NOMO-1 (cell line): ENCODE measurements around the gene HEXD.

Source experiments
- DNase-seq, 2 experiments: peaks; one replicate each; lab custom pipeline; 2025; ENCODE audit not compliant: unreplicated experiment in 2 of 2; lab: John Stamatoyannopoulos, UW

The HEXD gene

DNA sequence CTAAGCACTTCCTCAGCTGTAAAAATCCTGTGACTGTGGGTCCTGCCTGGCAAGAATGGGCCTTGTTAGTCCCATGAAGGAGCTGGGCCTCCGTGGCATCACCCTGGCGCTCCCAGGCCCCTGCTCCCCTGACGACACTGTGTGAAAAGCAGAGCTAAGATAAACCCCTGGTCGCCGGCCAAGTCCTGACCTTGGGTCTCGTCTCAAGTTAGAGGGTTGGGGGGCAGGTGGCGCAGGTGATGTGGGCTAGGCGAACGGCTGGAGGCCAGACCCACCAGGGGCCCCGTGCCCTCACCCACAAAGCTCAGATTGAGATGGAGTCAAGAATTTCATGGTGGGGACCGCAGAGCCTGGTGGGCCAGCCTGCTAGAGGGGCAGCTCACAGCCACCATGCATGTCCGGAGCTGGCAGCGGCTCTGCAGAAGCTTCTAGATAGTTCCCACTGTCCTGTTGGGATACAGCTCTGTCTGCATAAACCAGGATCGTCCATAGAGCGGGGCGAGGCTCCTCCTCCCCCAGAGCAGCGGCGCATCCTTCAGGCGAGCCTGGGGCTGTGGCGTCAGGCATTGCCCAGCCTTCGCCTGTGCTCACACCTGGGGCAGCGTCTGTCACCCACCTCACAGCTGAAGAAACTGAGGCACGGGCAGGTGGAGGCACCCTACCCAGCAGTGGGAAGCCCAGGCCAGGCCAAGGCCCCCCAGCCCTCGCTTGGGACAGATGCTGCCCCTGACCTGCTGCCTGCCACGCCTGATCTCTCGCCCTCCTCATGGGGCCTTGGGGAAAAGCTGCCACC is 20.4 kb downstream of the HEXD start:
- DNase-seq = no peak

DNA sequence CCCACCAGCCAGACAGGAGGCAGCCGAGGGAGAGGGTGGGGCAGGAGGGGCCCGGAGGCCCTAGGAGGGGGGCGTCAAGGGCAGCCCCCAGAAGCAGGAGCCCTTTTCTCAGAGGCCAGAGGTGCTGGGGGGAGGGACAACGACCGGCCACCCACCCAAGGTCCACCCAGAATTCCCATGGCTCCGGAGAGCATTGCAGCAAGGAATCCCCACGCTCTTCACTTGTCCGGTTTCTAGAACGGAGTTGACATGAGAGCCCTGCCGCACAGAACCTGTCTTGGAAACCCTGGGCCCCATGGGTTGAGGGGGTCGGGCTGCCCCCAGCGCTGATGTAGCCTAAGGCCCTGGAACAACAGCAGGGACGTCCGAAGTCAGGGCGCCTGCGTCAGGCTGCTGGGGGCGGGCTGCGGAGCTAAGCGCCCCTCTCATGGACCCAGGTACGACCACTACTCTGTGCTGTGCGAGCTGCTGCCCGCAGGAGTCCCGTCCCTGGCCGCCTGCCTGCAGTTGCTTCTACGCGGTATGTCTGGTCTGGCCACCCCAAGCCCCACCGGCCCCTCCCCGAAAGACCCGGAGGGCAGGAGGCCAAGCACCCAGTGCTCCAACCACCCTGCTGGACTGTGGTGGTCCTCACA is 21.2 kb downstream of the HEXD start:
- no peak for DNase-seq

DNA sequence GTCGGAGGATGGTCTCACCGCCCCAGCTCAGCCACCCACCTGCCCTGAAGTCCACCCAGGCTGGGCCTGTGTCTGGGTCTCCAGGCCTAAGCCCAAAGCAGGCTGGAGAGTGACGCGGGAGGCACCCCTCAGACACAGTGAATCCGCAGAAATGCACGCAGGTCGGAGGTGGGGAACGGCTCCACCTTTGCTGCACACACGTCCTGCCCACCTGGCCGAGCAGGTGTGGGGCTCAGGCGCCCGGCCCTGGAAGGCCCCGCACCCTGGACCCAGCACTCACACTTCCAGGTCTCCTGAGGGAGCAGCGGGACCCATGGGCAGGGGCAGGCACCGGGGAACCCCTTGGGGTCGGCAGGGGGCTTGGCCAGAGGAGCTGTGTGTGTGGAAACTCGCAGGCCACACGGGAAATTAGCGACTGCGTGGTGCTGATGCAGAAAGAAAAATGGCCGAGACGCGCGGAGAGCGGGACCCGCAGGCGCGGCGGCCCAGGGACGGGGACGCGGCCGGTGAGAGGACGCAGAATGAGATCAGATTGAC is 21.8 kb downstream of the HEXD start:
- DNase-seq = no peak

DNA sequence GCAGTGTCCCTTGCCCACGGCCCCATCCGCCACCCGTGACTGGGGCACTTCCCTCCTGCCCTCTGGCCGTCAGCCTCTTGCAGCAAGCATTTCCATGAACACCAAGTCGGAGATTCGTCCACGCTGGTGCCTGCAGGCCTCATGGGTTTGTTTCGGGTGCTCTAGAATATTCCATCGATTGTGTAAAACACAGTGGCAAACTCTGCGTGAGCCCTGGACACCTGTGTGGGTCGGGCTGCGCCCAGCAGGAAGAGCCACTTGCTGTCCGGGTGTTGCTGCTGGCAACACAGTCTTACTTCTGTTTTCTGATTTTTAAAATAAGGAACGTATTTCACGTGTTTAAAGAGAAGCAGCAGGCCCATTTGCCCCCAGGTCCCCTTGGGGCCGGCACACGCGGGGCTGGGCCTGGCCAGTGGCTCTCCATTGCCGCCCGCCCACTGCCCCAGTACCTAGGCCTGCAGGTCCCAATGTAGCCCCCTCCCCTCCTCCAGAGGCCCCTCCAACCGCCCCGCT is 22.4 kb downstream of the HEXD start:
- peak; percentile 43 to 63 for DNase-seq

DNA sequence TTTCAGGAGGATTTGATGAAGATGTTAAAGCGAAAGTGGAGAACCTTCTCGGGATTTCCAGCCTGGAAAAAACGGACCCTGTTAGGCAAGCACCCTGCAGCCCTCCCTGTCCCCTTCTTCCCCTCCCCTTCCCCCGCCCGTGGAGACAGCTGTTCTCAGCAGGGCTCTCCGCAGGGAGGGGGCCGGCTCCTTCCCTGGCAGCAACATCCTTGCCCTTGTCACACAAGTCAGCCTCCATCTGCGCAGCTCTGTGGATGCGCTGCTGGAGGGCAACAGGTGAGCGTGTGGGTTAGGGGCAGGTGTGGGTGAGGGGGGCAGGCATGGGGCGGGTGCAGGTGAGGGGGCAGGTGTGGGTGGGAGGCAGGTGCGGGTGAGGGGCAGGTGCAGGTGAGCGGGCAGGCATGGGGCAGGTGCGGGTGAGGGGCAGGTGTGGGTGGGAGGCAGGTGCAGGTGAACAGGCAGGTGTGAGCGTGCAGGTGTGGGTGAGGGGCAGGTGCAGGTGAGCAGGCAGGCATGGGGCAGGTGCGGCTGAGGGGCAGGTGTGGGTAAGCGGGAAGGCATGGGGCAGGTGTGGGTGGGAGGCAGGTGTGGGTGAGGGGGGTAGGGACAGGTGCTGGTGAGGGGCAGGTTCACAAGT is 23.0 kb downstream of the HEXD start:
- DNase-seq = peak in 1 of 2 experiments; percentile 43

DNA sequence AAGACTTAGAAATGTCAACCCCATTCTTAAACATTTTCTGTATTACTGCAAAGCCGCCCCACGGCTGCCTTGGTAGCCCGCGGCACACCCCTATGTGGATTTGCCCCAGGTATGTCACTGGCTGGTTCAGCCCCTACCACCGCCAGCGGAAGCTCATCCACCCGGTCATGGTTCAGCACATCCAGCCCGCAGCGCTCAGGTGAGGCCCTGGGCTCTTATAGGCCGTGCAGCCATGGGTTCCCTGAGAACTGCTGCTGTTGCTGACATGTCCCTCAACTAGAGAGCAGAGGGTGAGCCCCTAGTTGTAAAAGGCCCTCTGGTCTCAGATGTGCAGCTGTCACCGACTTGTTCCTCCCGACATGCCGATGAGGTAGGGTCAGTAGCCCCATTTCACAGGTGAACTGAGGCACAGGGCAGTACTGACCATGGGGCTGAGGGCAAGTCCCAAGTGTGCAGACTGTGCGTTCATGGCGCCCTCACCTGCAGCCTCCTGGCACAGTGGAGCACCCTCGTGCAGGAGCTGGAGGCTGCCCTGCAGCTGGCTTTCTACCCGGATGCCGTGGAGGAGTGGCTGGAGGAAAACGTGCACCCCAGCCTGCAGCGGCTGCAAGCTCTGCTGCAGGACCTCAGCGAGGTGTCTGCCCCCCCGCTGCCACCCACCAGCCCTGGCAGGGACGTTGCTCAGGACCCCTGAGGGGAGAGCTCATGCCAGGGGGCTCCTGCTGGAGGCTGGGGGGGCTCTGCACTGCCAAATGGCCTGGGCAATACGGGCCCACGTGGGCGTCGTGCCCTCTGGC is 23.7 kb downstream of the HEXD start:
- DNase-seq = no peak

DNA sequence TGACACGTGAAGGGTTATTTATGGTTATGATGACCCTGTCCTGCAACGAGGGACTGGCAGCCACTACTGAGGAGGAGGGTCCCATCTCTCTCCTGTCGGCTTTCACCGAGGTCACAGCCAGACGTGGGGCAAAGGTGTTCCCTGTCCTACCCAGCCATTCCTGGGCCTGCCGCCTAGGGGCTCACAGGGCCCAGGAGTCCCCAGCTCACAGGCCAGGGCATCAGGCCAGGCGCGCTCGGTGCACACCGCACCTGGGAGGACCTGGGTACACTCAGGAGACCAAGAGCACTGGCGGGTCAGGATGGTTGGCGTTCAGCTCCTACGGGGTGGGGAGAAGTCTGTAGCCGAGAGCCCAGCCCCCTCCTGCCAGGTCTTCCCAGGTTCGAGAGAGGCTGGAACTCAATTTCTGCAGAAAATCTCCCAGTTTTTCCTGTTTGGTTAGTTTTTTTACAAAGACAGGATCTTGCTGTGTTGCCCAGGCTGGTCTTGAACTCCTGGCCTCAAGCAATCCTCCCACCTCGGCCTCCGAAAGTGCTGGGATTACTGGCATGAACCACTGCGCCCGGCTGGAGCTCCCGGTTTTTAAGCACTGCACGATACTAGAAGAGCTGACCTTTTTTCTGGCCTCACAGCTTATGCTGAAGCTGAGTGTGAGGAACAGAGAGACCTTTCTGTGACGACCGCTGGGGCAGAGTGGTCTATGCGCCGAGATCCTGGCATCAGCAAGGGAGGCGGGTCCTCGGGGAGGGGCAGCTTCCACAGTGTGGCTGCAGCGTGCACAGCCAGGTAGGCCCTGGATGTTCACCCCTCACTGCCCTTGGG is 24.7 kb downstream of the HEXD start:
- no peak for DNase-seq

DNA sequence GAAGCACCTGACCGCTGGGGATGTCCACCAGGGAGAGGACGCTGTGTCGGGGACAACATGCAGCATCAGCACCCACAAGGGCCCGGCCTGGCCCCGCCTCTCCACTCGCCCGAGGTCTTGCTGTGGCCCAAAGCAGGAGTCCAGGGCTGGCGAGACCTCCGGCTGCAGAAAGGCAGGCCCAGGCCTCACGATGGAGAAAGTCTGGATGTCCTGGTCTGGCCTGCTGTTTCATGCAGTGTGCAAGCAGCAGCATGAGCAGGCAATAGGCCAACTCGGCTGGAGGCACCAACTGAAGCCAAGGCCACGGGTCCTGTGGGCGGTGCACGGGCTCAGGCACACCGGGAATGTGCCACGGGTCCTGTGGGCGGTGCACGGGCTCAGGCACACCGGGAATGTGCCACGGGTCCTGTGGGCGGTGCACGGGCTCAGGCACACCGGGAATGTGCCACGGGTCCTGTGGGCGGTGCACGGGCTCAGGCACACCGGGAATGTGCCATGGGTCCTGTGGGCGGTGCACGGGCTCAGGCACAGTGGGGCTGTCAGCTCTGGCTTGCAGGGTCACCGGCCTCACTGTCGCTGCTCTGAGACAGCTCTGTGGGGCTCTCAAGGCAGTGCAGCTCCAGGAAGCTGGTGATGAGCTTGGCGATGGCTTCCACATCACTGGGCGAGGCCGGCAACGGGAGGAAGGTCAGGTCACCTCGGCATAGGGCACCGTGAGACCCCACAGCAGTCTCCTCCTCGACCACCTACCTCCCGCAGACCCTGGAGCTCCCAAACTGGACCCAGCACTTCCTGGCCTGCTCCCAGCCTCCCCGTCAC is 25.5 kb downstream of the HEXD start:
- DNase-seq = no peak

DNA sequence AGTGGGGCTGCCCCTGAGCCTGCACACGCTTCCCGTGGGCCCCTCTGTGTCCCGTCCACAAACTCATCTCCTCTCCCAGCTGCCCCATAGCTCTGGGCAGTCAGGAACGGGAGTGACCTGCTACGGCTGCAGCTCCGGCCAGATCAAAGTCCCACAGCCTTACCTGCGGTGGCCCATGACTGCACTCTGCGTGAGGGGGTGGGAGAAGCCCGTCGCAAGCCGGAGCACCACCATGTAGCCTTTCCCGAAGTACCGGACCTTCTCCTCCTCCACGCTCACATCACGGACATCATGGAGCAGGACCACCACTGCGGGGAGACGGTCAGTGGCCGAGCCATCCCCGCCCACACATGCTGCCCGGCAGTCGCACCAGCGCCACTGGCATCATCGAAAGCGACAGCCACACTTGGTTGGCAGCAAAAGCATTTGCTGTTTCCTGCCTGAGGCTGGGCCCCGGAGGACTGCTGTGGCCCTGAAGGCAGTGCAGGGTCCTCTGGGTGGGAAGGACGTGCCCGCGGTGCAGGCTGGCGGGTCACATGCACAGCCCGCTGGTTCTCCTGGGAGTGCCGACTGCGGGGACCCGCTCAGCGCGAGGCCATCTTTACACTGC is 26.2 kb downstream of the HEXD start:
- DNase-seq = no peak

DNA sequence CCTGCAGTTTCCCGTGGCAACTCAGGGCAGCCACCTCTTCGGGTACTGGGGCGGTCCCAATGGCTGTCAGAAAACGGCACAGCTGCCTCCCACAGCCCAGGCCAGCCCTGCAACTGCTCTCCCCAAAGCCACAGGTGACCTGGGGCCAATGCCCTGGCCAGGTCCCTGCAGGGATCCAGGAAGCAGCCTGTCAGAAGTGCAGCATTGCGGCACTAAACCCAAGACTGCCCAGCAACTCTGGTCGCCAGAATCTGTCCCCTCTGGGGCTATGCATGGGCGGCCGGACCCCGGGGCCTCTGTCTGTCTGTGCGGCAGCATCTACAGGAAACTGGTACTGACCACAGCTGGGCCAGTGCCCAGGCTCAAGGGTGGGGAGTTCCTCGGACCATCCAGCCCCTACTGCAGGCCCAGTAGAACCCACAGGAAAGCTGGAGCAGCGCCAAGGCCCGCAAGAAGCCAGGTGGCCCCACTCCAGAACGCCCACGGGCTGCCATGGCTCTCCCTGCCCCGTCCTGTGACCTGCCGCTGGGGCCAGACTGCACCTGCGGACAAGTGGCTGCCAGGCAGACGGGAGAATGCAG is 26.9 kb downstream of the HEXD start:
- no peak for DNase-seq

DNA sequence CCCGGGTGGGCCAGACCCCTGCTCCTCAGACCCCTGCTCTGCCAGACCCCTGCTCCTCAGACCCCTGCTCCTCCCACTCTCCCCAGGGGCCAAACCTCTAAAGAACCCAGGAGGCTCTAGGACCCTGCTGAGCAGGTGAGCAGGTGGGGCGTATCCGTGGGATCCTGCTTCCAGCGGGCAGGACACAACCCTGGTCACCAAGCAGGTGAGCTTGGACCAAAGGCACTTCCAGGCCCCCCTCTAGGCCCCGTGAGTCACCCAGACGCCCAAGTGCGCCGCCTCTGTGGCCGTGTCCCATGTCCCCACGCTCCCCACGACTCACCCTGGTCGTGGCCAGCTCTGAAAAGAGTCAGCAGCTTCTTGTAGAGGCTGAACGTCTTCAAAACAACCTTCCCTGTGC is 27.4 kb downstream of the HEXD start:
- no peak for DNase-seq

DNA sequence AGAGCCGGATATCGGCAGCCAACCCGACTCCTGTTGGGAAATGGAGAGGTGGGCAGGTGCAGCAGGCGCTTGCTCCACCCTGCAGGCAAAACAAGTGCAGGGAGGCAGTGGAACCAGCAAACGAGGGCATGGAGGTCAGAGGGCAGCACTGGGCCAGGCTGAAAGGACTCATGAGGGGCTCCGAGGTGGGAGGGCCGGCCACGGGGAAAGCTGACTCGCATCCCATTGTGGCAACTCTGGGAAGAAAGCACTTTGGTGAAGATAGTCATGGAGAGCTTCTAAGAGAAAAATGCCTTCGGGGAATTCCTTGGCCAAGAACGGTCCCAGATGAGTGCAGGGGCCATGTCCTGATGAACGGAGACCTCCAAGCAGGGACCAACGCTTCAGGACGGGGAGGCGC is 28.0 kb downstream of the HEXD start:
- DNase-seq = no peak

DNA sequence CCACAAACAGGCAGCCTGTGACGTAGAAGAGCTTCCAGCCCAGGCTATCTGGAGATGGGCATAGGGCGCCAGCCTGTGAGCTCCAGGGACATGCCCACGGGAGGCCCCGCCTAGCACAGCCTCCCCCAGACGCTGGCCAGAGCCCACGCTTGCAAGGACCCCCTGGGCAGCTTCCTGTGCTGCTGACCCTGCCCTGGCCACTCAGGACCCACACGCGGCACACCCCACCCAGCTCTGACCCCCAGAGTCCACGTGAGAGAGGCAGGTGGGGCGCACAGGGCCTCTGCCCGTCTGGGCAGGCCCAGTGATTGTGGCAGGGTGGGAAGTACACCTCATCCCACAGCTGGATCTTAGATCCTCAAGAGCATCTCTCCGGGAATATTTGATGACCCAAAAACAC is 28.5 kb downstream of the HEXD start:
- no peak for DNase-seq

DNA sequence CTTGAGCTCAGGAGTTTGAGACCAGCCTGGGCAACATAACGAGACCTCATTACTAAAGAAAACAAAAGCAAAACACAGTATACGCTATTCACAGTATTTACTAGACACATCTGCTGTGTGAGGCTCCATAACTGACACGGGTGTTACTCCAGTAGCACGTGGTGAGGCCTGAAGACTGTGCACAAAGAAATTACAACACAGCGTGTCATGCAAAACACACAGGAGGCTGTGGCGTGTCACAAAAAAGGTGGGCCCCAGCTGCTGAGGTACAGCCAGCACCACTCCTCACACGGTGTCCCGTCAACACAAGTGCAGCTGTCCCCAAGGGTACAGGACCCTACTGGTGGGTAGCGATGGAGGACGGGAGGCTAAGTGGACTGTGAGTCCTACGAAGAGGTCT is 29.7 kb downstream of the HEXD start:
- no peak for DNase-seq

DNA sequence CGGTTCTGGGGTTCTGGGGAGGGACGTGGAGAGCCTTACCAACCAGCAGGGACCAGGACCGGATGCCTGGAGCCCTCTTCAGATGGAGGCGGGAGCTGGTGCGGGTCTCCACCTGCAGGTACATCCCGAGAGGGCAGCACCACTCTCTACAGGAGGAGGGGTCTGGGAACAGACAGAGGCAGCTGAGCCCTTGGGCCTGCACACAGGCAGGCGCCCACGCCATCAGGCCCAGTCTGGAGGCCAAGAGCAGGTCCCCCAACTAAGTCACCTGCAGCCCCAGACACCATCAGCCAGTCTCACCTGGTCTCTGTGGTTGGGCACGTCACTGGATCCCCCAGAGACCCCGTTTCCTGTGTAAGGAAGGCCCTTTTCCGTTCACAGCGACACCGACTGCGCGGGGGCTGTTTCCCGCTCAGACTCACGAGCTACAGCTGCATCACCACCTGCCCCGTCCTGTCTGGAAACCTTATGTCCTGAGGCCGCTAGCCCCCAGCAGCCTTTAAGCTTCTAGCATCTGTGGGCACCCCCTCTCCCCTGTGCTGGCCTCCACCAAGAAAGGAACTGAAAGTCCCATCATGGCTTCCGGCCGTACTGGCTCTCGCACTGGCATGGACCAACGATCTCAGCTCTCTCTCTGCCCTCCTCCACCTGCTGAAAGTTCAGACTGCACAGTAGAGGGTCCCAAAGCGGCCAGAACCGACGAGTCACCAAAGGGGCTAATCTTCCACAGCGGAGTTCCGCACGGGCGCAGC is 31.2 kb downstream of the HEXD start:
- peak; percentile 77 to 78 for DNase-seq

DNA sequence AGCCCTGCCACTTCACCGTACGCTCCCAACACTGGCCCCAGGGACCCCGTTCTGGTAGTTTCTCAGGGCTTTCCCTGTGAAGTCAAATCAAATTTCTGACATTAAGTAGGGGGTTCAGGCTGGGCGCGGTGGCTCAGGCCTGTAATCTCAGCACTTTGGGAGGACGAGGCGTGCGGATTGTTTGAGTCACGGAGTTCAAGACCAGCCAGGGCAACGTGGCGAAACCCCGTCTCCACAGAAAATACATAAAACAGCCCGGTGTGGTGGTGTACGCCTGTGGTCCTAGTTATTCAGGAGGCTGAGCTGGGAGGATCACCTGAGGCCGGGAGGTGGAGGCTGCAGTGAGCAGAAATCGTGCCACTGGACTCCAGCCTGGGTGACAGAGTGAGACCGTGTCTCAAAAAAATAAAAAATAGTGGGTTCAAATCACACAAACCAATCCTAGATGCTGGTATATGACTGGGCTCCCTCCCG is 31.8 kb downstream of the HEXD start:
- DNase-seq = no peak

DNA sequence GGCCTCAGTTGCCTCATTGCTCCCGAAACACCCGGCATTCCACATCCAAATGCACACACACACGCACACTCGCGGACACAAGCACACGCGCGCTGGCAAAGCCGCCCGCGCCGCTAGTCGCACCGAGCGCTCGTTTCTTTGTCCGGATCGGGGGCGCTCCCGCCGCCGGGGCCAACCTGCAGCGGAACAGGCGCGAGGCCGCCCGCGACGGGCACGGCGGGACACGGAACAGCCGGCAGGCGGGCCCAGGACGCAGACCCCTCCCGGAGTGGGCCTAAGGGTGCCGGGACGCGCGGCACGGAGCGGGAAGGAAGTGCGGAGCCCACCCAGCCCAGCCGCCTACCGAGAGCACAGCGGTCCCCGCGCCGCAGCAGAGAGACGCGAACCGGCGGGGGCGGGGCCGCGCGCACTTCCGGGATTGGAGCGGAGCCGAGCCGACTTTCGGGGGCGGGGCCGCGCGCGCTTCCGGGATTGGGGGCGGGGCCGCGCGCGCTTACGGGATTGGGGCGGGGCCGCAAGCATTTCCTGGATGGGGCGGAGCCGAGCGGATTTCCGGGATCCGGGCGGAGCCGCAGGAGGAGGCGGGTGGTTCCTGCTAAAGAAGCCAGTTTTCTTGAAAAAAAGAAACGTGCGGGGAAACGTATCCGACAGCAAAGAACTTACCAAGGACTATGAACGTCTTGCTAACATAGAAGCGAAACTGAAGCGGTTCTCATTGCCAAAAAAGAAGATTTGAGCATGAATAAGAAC is 32.4 kb downstream of the HEXD start, which contains the start of gene CYBC1:
CYBC1 (minus strand) TSS at position 396 of the 750 bp plus-strand sequence. CDS start 1,498 bp downstream, outside the sequence.
- DNase-seq = peak; percentile 83 to 91
